HG03045 (cell line): Measurements from ENCODE around the gene CLIC6.
"Not testable (repeated sequence)": the region's sequence is repeated elsewhere in the genome, so short reads cannot be mapped to it uniquely, and the experiment has no call there.

Experiments
- ATAC-seq: cut with Tn5 transposase; IDR thresholded peaks from one replicate; pipeline ENCODE4 v1.9.1; 2021; ENCODE audit warnings: mild to moderate bottlenecking, moderate library complexity; ENCODE audit not compliant: unreplicated experiment

CLIC6 gene

DNA sequence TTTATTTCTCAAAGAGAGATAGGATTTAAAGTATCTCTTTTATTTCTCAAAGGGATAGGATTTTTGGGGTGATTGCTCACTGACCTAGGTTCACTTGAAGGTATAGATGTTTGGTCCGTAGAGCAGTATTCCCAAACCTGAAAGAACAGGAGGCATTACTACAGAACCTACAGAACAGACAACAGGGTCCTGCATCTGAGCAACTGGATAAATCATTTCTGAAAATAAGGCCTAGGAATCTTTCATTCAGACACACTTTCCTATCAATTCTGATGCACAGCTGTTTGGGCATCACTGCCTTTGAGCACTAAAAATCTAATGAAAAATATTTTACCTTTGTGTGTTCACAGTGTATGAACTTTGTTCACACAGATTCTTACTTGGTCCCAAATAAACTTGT is 17.2 kb upstream of the CLIC6 start:
- ATAC-seq, result no peak

DNA sequence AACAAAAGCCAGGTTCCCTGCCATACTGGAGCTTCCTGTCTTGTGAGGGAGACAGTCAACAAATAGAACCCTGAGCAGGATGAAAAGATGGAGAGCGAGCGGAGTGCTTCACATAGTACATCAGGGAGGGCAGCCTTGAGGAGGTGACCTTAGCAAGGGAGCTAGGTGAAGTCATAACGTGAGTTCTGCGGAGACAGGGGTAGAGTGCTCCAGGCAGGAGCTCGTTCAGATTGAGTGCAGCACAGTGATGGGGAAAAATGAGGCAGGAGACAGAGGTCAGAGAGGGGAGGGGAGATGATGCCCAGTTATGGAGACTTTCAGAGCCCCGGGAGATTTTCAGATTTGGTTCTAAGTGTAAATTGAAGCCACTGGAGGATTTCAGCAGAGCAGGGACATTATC is 15.3 kb upstream of the CLIC6 start:
- no peak for ATAC-seq

DNA sequence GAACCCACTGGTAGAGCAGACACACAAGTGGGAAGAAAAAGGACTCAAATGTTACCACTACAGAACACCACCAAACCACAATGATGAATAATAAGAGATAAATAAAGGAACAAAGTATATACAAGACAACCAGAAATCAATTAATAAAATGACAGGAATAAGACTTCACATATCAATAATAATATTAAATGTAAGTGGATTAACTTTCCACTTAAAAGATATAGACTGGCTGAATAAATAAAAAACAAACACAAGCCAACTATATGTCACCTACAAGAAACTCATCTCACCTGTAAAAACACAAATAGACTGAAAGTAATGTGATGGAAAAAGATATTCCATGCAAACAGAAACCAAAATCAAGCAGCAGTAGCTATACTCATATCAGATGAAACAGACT is 6.9 kb upstream of the CLIC6 start:
- ATAC-seq, result no peak

DNA sequence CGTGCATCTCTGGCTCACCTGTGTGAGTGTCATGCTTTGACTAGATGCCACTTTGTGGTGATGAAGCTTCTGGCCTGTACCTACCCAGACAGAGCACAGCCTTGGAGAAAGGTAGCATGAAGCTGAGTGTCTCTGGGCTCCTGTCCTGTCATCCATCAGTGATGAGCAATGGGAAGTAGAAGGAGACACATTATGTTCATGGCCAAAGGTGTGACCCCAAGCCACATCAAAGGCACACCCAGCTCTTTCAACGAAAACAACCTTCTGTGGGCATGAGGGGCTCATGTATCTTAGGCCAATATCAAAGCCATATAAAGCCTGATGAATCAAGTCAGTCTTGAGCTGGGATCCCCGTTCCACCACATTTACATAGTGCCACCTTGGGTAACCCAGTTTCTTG is 1.0 kb upstream of the CLIC6 start:
- ATAC-seq, result no peak

DNA sequence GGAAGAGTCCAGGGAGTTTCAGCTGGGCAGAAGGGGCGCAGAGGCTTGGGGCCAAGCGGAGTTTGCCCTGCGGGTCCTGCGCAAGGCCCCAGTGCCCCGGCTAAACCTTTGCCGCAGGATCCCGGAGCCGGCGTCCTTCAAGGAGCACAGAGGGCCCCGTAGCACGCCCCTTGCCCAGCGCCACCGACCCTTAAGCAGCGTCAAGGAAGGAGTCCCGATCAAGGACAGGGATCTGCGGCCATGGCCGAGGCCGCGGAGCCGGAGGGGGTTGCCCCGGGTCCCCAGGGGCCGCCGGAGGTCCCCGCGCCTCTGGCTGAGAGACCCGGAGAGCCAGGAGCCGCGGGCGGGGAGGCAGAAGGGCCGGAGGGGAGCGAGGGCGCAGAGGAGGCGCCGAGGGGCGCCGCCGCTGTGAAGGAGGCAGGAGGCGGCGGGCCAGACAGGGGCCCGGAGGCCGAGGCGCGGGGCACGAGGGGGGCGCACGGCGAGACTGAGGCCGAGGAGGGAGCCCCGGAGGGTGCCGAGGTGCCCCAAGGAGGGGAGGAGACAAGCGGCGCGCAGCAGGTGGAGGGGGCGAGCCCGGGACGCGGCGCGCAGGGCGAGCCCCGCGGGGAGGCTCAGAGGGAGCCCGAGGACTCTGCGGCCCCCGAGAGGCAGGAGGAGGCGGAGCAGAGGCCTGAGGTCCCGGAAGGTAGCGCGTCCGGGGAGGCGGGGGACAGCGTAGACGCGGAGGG is 520 bp downstream of the CLIC6 start:
- no peak for ATAC-seq

DNA sequence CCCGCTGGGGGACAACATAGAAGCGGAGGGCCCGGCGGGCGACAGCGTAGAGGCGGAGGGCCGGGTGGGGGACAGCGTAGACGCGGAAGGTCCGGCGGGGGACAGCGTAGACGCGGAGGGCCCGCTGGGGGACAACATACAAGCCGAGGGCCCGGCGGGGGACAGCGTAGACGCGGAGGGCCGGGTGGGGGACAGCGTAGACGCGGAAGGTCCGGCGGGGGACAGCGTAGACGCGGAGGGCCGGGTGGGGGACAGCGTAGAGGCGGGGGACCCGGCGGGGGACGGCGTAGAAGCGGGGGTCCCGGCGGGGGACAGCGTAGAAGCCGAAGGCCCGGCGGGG is 1.1 kb downstream of the CLIC6 start:
- not testable (repeated sequence) for ATAC-seq

DNA sequence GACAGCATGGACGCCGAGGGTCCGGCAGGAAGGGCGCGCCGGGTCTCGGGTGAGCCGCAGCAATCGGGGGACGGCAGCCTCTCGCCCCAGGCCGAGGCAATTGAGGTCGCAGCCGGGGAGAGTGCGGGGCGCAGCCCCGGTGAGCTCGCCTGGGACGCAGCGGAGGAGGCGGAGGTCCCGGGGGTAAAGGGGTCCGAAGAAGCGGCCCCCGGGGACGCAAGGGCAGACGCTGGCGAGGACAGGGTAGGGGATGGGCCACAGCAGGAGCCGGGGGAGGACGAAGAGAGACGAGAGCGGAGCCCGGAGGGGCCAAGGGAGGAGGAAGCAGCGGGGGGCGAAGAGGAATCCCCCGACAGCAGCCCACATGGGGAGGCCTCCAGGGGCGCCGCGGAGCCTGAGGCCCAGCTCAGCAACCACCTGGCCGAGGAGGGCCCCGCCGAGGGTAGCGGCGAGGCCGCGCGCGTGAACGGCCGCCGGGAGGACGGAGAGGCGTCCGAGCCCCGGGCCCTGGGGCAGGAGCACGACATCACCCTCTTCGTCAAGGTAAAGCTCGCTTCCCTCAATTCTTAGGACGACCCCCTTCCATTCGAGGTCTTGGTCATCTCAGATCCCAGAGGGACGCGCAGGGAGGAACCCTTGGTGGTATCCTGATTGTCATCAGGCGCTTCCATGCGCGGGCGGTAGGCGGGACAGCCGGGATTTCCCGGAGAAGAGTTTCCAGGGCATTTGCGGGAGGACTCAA is 1.6 kb downstream of the CLIC6 start:
- ATAC-seq, result no peak

DNA sequence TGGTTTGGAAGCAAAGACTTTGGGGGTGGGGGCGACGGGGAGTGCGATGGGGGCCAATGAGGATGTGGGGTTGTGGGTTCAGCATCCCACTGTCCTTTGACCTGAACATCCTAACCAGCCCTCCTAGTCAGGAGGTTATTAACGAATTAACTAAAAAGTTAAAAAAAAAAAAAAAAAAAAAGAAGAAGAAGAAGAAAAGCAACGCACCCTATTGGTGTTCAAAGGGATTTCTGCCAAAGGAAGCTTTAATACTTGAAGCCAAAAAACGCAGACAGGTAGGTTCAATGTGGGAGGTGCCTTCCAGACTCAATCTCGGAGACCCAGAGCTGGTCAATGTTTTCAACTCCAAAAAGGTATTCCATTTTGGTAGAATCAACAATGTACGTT is 2.2 kb downstream of the CLIC6 start:
- ATAC-seq, result no peak

GRCh38 chr21:34671462-34671861 is 2.7 kb downstream of the CLIC6 start:
- ATAC-seq, result no peak

DNA sequence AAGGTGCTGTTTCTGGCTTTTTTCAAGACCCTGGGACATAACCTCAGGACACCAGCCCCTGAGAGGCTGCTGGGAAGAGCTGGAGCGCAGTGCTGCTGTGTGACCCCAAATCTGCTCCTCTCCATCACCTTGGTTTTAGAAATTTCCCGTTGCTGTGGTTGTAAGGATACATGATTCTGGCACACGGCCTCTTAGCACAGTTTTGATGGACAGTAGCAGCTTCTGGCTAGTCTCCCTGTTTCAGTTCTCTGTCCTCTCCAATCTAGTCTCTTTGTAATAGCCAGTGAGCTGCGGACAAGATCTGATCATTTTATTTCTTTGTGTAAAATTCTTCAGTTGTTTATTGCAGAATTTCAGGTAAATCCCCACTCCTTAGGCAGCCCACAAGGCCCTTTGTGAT is 3.1 kb downstream of the CLIC6 start:
- no peak for ATAC-seq

GRCh38 chr21:34673006-34673405 is 4.2 kb downstream of the CLIC6 start:
- ATAC-seq, result no peak

DNA sequence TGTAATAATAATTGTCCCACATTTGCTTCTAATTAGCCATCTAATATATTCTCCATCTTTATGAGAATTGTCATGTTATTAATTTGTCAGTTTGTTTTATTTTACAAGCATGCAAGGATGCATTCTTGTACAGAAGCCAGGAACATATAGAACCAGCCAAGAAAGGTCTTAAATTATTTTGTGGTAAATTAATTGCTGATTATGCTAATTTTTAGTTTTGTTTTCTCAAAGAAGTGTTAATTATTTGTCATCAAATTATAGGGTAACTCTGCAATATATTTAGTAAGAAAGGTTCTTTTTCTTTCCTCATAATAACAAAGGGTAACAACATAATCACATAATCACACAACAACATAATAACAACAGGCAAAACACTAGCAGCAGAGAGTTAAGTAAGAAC is 5.7 kb downstream of the CLIC6 start:
- no peak for ATAC-seq

DNA sequence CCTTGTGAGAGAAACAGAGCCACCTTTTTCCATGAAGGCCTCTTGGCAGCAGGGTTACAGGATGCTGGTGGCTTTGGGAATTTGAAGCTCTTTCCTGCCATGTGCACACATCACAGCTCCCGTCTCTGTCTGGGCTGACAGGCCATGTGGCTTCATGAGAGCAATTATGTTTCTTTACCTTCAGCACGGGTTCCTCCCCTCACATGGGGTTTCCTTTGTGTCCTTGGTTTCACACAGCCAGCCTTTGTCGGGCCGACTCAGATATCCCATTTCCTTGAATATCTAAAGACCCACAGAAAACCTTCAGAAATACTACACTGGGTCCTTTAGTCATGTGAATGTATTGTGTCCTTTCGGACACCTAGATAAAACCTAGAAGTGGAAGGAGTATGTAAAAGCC is 7.1 kb downstream of the CLIC6 start:
- ATAC-seq, result no peak

GRCh38 chr21:34679051-34679450 is 10.3 kb downstream of the CLIC6 start:
- ATAC-seq, result no peak

DNA sequence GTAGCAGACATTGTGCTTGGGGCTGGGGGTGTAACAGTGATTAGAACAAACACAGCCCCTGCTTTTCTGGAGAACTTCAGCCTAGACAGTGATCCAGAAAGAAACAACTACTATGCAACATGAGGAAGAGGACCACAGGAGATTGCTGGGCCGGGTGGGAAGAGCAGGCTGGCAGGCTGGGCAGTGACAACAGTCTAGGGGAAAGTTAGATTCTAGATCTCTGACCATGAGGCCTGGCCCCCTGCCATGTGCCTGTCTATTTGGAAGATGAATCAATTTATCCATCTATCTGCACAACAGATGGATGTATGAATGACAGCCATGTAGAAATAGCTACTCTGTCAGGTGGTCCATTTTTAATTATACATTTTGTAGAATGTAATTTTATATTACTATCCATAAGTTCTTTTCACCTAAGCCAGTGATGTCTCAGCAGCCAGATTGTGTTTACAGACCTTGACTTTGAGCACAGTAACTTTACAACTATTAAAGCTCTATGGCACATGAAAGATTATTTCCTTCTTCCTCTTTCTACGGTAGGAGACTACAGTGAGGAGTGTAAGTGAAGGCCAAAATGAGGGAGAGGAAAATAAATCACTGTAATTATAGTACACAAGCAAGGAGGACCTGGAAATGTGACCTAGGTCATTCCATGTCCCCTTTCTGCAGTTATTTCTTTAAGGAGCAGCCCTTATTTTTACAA is 15.5 kb downstream of the CLIC6 start:
- ATAC-seq, result no peak

DNA sequence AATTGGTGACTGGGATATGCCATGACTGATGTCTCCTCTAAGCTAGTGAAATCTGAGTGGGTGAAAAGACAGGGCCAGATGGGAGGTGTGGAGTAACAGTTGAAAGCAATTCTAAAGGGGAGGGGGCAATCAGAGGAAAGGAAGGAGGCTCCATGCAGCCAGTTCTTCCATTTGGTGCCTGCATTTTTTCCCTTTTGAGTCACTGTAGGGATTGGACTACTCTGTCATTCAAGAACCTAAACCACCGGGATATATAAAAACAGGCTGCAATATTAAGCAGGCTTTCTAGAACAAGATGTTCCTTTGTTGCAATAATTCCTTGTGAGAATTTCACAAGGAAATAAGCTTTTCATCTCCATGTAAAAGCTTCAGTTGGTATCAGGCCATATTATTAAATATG is 18.3 kb downstream of the CLIC6 start:
- no peak for ATAC-seq

GRCh38 chr21:34687745-34688144 is 19.0 kb downstream of the CLIC6 start:
- ATAC-seq, result no peak

DNA sequence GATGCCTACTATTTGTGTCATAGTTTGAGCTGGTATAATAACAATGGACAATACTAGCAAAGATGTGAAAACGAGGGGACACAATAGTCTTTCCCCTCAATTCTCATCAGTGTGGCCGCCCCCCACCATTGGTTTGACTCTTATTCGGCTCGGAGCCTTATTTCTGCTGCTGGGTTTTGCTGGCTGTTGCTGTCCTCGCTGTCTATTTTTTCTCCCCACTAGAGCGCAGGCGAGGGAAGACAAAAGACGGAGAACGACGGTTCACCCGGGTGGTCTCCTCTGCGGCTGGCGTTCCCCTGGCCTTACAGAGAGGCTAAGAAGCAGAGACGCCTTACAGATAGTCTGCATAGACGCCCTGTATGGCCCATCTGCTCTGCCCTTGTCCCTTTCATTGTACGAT is 19.4 kb downstream of the CLIC6 start:
- no peak for ATAC-seq

GRCh38 chr21:34688715-34689114 is 19.9 kb downstream of the CLIC6 start:
- ATAC-seq, result no peak

DNA sequence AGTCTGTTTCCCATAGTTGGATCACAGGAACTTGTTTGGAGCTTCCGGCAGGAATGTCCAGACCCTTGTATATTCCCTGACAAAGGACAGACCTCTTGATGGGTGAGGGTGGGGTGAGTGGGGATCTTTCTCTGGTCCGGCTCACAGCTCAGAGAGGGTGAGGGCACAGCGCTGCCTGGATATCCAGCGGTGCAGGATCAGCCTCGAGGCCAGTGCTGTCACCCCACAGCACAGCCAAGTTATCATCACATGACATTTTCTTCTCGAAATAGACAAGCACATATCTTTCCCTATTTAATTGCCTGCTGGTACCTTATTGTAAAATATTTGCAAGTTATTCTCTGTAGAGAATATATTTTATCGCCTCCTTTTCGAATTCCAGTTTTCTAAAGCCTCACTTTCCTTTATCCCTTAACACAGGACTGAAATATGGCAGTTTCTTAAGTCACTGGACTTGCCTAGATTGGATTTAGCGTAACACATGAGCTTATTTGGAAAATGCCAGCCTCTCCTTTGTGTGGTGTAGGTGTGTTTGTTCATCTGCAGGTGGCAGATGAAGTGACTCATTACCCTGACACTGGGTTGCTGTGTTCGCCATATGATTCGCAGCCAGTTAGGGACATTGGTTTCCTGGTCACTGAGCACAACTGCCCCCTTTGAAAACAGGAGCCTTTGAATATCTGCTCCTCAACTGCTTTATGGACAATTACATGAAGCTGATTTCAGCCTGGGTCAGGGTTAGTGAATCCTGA is 21.4 kb downstream of the CLIC6 start:
- no peak for ATAC-seq

DNA sequence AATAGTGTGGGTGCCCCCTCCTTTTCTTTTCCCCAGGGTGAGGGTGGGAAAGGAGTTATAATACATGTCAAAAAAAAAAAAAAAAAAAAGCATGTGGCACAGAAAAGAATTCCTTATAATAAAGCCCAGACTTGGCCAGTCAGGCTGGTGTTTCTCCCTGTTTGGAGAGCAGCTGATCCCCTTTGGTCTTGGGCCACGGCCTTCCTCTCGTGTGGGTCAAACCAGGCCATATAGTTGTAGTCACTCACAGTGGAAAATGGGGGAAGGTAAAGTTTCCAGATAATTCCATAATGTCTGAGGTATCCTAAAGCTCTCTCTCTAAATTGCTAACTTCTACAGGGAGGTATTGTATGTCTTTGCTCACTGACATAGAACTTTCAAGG is 22.0 kb downstream of the CLIC6 start:
- no peak for ATAC-seq
